ENCODE measurements around the gene PCSK4.

GRCh38 chr19:1475751-1476437 lies 14.3 kb downstream of the PCSK4 start:
- TF ChIP-seq, protein P1, sequence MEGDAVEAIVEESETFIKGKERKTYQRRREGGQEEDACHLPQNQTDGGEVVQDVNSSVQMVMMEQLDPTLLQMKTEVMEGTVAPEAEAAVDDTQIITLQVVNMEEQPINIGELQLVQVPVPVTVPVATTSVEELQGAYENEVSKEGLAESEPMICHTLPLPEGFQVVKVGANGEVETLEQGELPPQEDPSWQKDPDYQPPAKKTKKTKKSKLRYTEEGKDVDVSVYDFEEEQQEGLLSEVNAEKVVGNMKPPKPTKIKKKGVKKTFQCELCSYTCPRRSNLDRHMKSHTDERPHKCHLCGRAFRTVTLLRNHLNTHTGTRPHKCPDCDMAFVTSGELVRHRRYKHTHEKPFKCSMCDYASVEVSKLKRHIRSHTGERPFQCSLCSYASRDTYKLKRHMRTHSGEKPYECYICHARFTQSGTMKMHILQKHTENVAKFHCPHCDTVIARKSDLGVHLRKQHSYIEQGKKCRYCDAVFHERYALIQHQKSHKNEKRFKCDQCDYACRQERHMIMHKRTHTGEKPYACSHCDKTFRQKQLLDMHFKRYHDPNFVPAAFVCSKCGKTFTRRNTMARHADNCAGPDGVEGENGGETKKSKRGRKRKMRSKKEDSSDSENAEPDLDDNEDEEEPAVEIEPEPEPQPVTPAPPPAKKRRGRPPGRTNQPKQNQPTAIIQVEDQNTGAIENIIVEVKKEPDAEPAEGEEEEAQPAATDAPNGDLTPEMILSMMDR (conservative IDR thresholded peaks at IDR 0.05): no peak
- no peak for TF ChIP-seq ZFX (IDR thresholded peaks at IDR 0.05)

Measured in C4-2B (cell line).